ENCODE results near the gene GMPPA. TPM values are rescaled to one million over a fixed set of nuclear protein-coding genes. Genes with fewer than 3 reads are reported as not detected.

GMPPA gene
- total RNA-seq, result 25.3 TPM
- long read RNA-seq, transcript GMPPA-201 (13 exons, 1,544 nt), result major isoform, 14 of 41 reads
- long read RNA-seq, transcript GMPPA-204 (13 exons, 1,501 nt), result minor isoform, 7 of 41 reads
- long read RNA-seq, partial matches to known transcripts, result 2 of 41 reads
- long read RNA-seq, other reads (novel, unspliced or antisense), result 15 of 41 reads

- Histone ChIP-seq H3K27me3 (peaks cover 38% of the 10 kb centered on the region), H3K27ac (peak within 1 kb of the TSS; percentile 89), H3K4me3 (peak within 1 kb of the TSS; percentile 90), H3K36me3 (peaks cover 4% of the 10 kb centered on the region), H3K9me3 (no peaks in the 10 kb centered on the region), H3K4me1 (peaks cover 21% of the 10 kb centered on the region)
- intact Hi-C loops (cut with DNase I), result no loop called here
- DNase-seq, result peak; percentile 97
- ATAC-seq, result peak; percentile 93
- TF ChIP-seq CTCF (IDR thresholded peaks at IDR 0.05), result no peak
These were observed at the start of gene GMPPA for GRCh38 chr2:219498280-219499057. TSS of gene GMPPA (plus strand) at chr2:219498891. CDS start at chr2:219499976, 1,085 bp downstream.

DNA sequence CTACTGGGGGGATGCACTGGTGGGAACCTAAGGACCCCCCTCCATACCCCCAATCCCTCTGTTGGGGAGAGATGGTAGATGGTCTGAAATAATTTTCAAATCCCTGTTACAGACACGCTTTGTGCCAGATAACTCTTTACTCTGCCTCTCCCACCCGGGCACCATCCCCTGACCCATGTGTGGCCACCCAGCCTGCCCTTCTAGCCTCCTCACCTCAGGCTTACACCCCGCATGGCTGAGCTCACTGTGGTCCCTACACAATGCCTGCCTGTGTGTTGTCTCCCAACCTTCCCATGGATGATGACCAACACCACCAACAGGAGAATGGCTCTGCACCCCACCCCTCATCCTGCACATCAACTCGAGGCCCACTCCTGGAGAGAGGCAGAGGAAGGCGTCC is 49.1 kb upstream of the GMPPA start:
- Histone ChIP-seq H3K4me1 (no peaks in the 10 kb centered on the region), H3K4me3 (no peak overlapping the region), H3K27me3 (peaks cover 31% of the 10 kb centered on the region), H3K36me3 (no peaks in the 10 kb centered on the region), H3K27ac (no peak overlapping the region), H3K9me3 (no peaks in the 10 kb centered on the region)
- ATAC-seq (no peak), DNase-seq (no peak)
- TF ChIP-seq CTCF (IDR thresholded peaks at IDR 0.05), result no peak
- intact Hi-C loops (cut with DNase I), result no loop called here

- DNase-seq (peak; percentile 63), ATAC-seq (no peak)
- H3K4me1 ChIP-seq, result no peaks in the 10 kb centered on the region
These were observed 46.9 kb upstream of the GMPPA start for GRCh38 chr2:219451661-219452360.

GRCh38 chr2:219452361-219453317 is 46.1 kb upstream of the GMPPA start:
- ATAC-seq, result no peak
- no peaks in the 10 kb centered on the region for H3K4me1 ChIP-seq
- peak; percentile 59 for DNase-seq
- intact Hi-C loops (cut with DNase I), result no loop called here
- peak overlapping the region; percentile 18 for H3K27ac ChIP-seq
- no peak for TF ChIP-seq CTCF (IDR thresholded peaks at IDR 0.05)
- H3K36me3 ChIP-seq, result no peaks in the 10 kb centered on the region
- H3K9me3 ChIP-seq, result no peaks in the 10 kb centered on the region
- peaks cover 25% of the 10 kb centered on the region for H3K27me3 ChIP-seq
- no peak overlapping the region for H3K4me3 ChIP-seq

More at GRCh38 chr2:219451661-219452360, 46.9 kb upstream of the GMPPA start:
- Histone ChIP-seq H3K9me3 (no peaks in the 10 kb centered on the region), H3K27me3 (peaks cover 31% of the 10 kb centered on the region), H3K27ac (no peak overlapping the region), H3K4me3 (no peak overlapping the region), H3K36me3 (no peaks in the 10 kb centered on the region)
- intact Hi-C loops (cut with DNase I), result no loop called here
- no peak for TF ChIP-seq CTCF (IDR thresholded peaks at IDR 0.05)

Measured in upper lobe of right lung (tissue), 1 donor.